Hepatocyte (in vitro differentiated cells): ENCODE results near the gene ERGIC1. TPM values are rescaled to one million over a fixed set of nuclear protein-coding genes. Genes with fewer than 3 reads are reported as not detected.

Experiments
- DNase-seq: peaks from one replicate; pipeline ENCODE4 v3.0.0-alpha.2; 2016; ENCODE audit warnings: low spot score
- H2AFZ ChIP-seq: fragments of 200-600 bp; sonication (generic); 2 replicates; pipeline ENCODE4 v1.6.0; 2016; ENCODE audit warnings: antibody characterized with exemption, mild to moderate bottlenecking
- H3K27ac ChIP-seq: fragments of 200-600 bp; sonication (generic); 2 replicates; pipeline ENCODE4 v1.5.1; 2016; ENCODE audit warnings: mild to moderate bottlenecking
- H3K27me3 ChIP-seq: fragments of 200-600 bp; sonication (generic); 2 replicates; pipeline ENCODE4 v1.6.1; 2016
- H3K36me3 ChIP-seq: fragments of 200-600 bp; sonication (generic); replicated peaks from 2 replicates; pipeline ENCODE4 v1.5.1; 2016; ENCODE audit warnings: low read depth; ENCODE audit not compliant: insufficient read depth
- H3K4me1 ChIP-seq: fragments of 200-600 bp; sonication (generic); 2 replicates; pipeline ENCODE4 v1.5.1; 2016; ENCODE audit warnings: mild to moderate bottlenecking, moderate library complexity; ENCODE audit not compliant: insufficient read depth
- H3K4me2 ChIP-seq: fragments of 200-600 bp; sonication (generic); 2 replicates; pipeline ENCODE4 v1.6.0; 2016
- H3K4me3 ChIP-seq: fragments of 200-600 bp; sonication (generic); 2 replicates; pipeline ENCODE4 v1.5.1; 2016; ENCODE audit warnings: mild to moderate bottlenecking
- H3K79me2 ChIP-seq: fragments of 200-600 bp; sonication (generic); 2 replicates; pipeline ENCODE4 v1.6.0; 2017; ENCODE audit warnings: mild to moderate bottlenecking
- H3K9me2 ChIP-seq: fragments of 200-600 bp; sonication (generic); replicated peaks from 2 replicates; pipeline ENCODE4 v1.6.0; 2017; ENCODE audit warnings: mild to moderate bottlenecking; ENCODE audit not compliant: insufficient read depth
- H3K9me3 ChIP-seq: fragments of 200-600 bp; sonication (generic); 2 replicates; pipeline ENCODE4 v1.5.1; 2016; ENCODE audit warnings: low read depth, mild to moderate bottlenecking
- H4K20me1 ChIP-seq: fragments of 200-600 bp; sonication (generic); 2 replicates; pipeline ENCODE4 v1.6.0; 2016; ENCODE audit warnings: mild to moderate bottlenecking; ENCODE audit not compliant: insufficient read depth, poor library complexity, severe bottlenecking
- CTCF ChIP-seq: fragments of 200-600 bp; sonication (generic); IDR thresholded peaks from 2 replicates; pipeline ENCODE4 v1.5.1; 2016; ENCODE audit warnings: antibody characterized with exemption, mild to moderate bottlenecking; ENCODE audit not compliant: poor library complexity
- EZH2 ChIP-seq: fragments of 200-600 bp; sonication (generic); IDR thresholded peaks from 2 replicates; pipeline ENCODE4 v1.6.1; 2016; ENCODE audit warnings: antibody characterized with exemption, mild to moderate bottlenecking, borderline replicate concordance
- EZH2phosphoT487 ChIP-seq: fragments of 200-600 bp; sonication (generic); IDR thresholded peaks from one replicate; pipeline ENCODE4 v1.6.1; 2018; ENCODE audit warnings: antibody characterized with exemption, mild to moderate bottlenecking, low read depth, moderate library complexity; ENCODE audit not compliant: unreplicated experiment, severe bottlenecking
- WGBS: methylation state at CpG from one replicate; pipeline ENCODE4 v1.1.6; 2016; ENCODE audit warnings: low lambda C conversion rate; ENCODE audit errors: missing lambda C conversion rate; 5-methylcytosine and 5-hydroxymethylcytosine counted together
- polyA plus RNA-seq: library from polyadenylated mRNA; unstranded; fragments of >200 nt; fragmentation: Nextera tagmentation; extraction: Ambion mirVana; gene quantifications from 2 replicates; pipeline ENCODE4 v1.2.1, GENCODE V29; 2016
- total RNA-seq: library from RNA; depleted of rRNA; stranded (reverse); fragments of >200 nt; gene quantifications from 2 replicates; pipeline ENCODE4 v1.2.3, GENCODE V29; 2014

ERGIC1 gene
- total and polyA plus RNA-seq, 2 experiments from 2014 or later: 39.1 to 107 TPM

- Histone ChIP-seq H3K36me3 (no peaks in the 10 kb centered on the region), H3K9me3 (no peaks in the 10 kb centered on the region), H2AFZ (no peak overlapping the region), H3K79me2 (no peaks in the 10 kb centered on the region), H3K9me2 (no peaks in the 10 kb centered on the region), H3K4me1 (no peaks in the 10 kb centered on the region), H4K20me1 (no peaks in the 10 kb centered on the region), H3K27ac (no peak overlapping the region), H3K27me3 (no peaks in the 10 kb centered on the region), H3K4me2 (no peak overlapping the region), H3K4me3 (no peak overlapping the region)
- TF ChIP-seq EZH2phosphoT487: no peak
- no peak for TF ChIP-seq EZH2
- TF ChIP-seq CTCF: no peak
- 88% methylated on average over 3 of the region's 3 CpGs for WGBS
- DNase-seq: no peak
These were observed 115.4 kb downstream of the ERGIC1 start for GRCh38 chr5:172949426-172949825.

GRCh38 chr5:172950176-172950965 lies 116.3 kb downstream of the ERGIC1 start:
- Histone ChIP-seq H3K4me3 (no peak overlapping the region), H3K4me2 (no peak overlapping the region), H3K79me2 (no peaks in the 10 kb centered on the region), H3K9me3 (no peaks in the 10 kb centered on the region), H3K4me1 (no peaks in the 10 kb centered on the region), H3K27me3 (no peaks in the 10 kb centered on the region), H2AFZ (no peak overlapping the region), H4K20me1 (no peaks in the 10 kb centered on the region), H3K27ac (no peak overlapping the region), H3K9me2 (no peaks in the 10 kb centered on the region), H3K36me3 (no peaks in the 10 kb centered on the region)
- no peak for DNase-seq
- 96% methylated on average over 12 of the region's 12 CpGs for WGBS
- TF ChIP-seq EZH2 (no peak), EZH2phosphoT487 (no peak), CTCF (no peak)

- Histone ChIP-seq H3K79me2 (no peaks in the 10 kb centered on the region), H3K4me1 (no peaks in the 10 kb centered on the region), H2AFZ (no peak overlapping the region), H3K4me3 (no peak overlapping the region), H3K36me3 (no peaks in the 10 kb centered on the region), H3K9me3 (no peaks in the 10 kb centered on the region), H3K4me2 (no peak overlapping the region), H3K27ac (no peak overlapping the region), H4K20me1 (no peaks in the 10 kb centered on the region), H3K27me3 (no peaks in the 10 kb centered on the region), H3K9me2 (no peaks in the 10 kb centered on the region)
- DNase-seq: no peak
- 90% methylated on average over 11 of the region's 11 CpGs for WGBS
- TF ChIP-seq EZH2: no peak
- TF ChIP-seq EZH2phosphoT487: no peak
- no peak for TF ChIP-seq CTCF
These were observed 117.5 kb downstream of the ERGIC1 start for GRCh38 chr5:172951371-172952033.
